Kidney (tissue), 14 donors: ENCODE data around the gene RANBP1. TPM values are rescaled to one million over a fixed set of nuclear protein-coding genes. Genes with fewer than 3 reads are reported as not detected.

Experiments used
- DNase-seq, 5 donors: peaks; one replicate each; pipeline ENCODE4 v3.0.0-alpha.2; 2013 to 2020
- FAIRE-seq: peaks from 2 replicates; lab custom pipeline; 2012; peaks lifted over from hg19 to GRCh38; lab: Jason Lieb, UNC
- H3K27ac ChIP-seq, 2 donors: one replicate each; pipeline ENCODE4 v1.7.0; 2013; ENCODE audit warnings: low read depth in 2 of 2, low read length in 2 of 2, inconsistent platforms in 1 of 2
- H3K27me3 ChIP-seq: one replicate; pipeline ENCODE4 v1.7.1; 2013; ENCODE audit warnings: low read length, inconsistent platforms; ENCODE audit not compliant: control insufficient read depth, insufficient read depth
- H3K36me3 ChIP-seq, 3 donors: one replicate each; pipeline versions ENCODE4 v1.7.0 to v1.7.1; 2013; ENCODE audit warnings: low read length in 3 of 3, control low read depth in 1 of 3, inconsistent platforms in 1 of 3; ENCODE audit not compliant: insufficient read depth in 3 of 3, control insufficient read depth in 2 of 3
- H3K4me1 ChIP-seq, 3 donors: one replicate each; pipeline versions ENCODE4 v1.7.0 to v1.7.1; 2013; ENCODE audit warnings: low read length in 3 of 3, inconsistent platforms in 1 of 3, low read depth in 1 of 3; ENCODE audit not compliant: control insufficient read depth in 2 of 3, insufficient read depth in 2 of 3
- H3K4me3 ChIP-seq, 3 donors: one replicate each; pipeline versions ENCODE4 v1.7.0 to v1.8.1; 2013; ENCODE audit warnings: low read length in 3 of 3, control low read depth in 1 of 3, inconsistent platforms in 1 of 3
- H3K9ac ChIP-seq, 3 donors: one replicate each; pipeline versions ENCODE4 v1.7.0 to v1.7.1; 2013; ENCODE audit warnings: low read length in 3 of 3, control low read depth in 1 of 3, inconsistent platforms in 1 of 3
- H3K9me3 ChIP-seq, 3 donors: one replicate each; pipeline versions ENCODE4 v1.7.0 to v1.7.1; 2013; ENCODE audit warnings: low read length in 3 of 3, control low read depth in 1 of 3, inconsistent platforms in 1 of 3; ENCODE audit not compliant: control insufficient read depth in 2 of 3, insufficient read depth in 1 of 3
- intact Hi-C: fragments of 100-400 bp; cut with DNase I; formaldehyde crosslinking; loops from one replicate; pipeline ENCODE4 v1.11.1; 2022
- polyA plus RNA-seq: library from polyadenylated mRNA; stranded (reverse); fragments of 350-450 nt; fragmentation: Illumina TruSeq; extraction: RNeasy Lipid Tissue Mini Kit (QIAGEN cat#74804); gene quantifications from one replicate; pipeline ENCODE4 v1.2.3, GENCODE V29; 2014; ENCODE audit warnings: low read depth, low replicate concordance; ENCODE audit not compliant: insufficient read depth
- total RNA-seq: library from RNA; stranded (reverse); fragmentation: NEBNext Ultra II Directional; extraction: Animal tissue kit (Norgen Biotek cat#: 25700); gene quantifications from one replicate; pipeline ENCODE4 v1.2.1, GENCODE V29; 2021
- TF ChIP-seq, protein P1 (sequence below): IDR thresholded peaks from 3 replicates; pipeline ENCODE4 v1.5.1; 2012; ENCODE audit warnings: mild to moderate bottlenecking, moderate library complexity, borderline replicate concordance; ENCODE audit not compliant: insufficient read depth; ENCODE audit errors: extremely low read depth
- donor health status: control.
- donor health status: control.
- donor health status: control.
- donor health status: control.
- donor health status: control.
- donor health status: DM: yes; HTN: yes; CAD: no.
- donor health status: Normal renal cell carcinoma (clear cell type).

The RANBP1 gene
- total and polyA plus RNA-seq, 2 donors from 2014 or later = 67.2 to 80.5 TPM

DNA sequence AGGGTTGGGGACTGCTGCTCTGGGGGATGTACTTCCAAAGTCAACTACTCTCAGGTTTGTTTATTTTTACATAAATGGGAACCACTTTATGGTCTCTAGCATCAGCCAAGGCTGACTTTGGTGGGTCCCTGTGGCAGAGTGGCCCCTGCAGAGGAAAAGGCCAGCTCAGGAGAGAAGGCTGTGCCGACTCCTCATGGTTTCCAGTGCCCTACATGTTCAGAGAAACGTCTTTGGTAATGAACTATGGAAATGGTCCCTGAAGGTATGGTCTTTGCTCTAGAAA lies 12.7 kb downstream of the RANBP1 start:
- TF ChIP-seq, protein P1, sequence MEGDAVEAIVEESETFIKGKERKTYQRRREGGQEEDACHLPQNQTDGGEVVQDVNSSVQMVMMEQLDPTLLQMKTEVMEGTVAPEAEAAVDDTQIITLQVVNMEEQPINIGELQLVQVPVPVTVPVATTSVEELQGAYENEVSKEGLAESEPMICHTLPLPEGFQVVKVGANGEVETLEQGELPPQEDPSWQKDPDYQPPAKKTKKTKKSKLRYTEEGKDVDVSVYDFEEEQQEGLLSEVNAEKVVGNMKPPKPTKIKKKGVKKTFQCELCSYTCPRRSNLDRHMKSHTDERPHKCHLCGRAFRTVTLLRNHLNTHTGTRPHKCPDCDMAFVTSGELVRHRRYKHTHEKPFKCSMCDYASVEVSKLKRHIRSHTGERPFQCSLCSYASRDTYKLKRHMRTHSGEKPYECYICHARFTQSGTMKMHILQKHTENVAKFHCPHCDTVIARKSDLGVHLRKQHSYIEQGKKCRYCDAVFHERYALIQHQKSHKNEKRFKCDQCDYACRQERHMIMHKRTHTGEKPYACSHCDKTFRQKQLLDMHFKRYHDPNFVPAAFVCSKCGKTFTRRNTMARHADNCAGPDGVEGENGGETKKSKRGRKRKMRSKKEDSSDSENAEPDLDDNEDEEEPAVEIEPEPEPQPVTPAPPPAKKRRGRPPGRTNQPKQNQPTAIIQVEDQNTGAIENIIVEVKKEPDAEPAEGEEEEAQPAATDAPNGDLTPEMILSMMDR = no peak
- FAIRE-seq (no peak), DNase-seq (no peak)
- H3K9me3 ChIP-seq = no peaks in the 10 kb centered on the region
- no peak overlapping the region for H3K27ac ChIP-seq
- H3K36me3 ChIP-seq = peaks cover 0 to 12% (median 4%) of the 10 kb centered on the region in 3 donors
- H3K4me1 ChIP-seq = peaks cover 0 to 20% (median 0%) of the 10 kb centered on the region in 3 donors
- intact Hi-C loops = no loop called here
- no peak overlapping the region for H3K9ac ChIP-seq
- H3K4me3 ChIP-seq = no peak overlapping the region
- H3K27me3 ChIP-seq = no peaks in the 10 kb centered on the region

DNA sequence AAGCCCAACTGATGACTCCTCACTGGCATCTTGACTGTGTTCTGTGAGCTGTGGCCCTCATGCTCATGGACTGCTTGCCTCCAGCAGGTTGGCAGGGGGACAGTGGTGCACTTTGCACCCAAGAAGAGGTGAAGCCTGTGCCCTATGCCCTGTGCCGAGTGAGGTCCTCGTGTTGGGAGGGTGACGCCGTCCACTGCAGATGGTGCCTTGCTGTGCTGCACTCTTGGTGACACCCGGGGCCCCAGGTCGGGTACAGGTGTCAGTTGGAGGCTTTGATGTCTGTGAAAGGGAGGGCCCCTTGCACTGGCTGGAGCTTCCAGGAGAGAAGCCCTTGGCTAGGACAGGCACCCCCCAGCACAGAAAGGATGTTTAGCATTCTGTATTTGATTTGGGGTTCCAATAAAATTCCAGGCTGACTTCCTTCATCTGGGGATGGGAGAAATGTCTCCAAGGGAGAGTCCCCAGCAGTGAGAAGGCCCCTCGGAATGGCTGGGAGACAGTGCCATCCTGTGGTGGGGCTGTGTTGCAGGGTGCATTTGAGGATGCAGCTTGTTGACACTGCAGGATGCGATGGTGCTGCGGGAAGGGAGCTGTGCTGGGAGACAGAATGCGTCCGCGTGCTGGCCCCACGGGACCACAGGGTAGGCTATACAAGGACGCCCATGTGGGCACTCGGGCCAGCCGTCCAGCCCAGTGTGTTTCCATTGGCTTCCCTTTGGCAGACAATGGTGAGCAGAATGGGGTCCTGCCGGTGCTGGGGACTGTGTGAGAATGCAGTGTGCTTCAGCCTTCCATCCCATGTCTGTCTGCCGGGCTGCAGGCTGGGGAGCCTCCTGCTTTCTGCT lies 13.2 kb downstream of the RANBP1 start:
- H3K4me1 ChIP-seq = peaks cover 0 to 25% (median 0%) of the 10 kb centered on the region in 3 donors
- FAIRE-seq (no peak), DNase-seq (no peak)
- no peaks in the 10 kb centered on the region for H3K9me3 ChIP-seq
- intact Hi-C loops = no loop called here
- no peaks in the 10 kb centered on the region for H3K27me3 ChIP-seq
- no peak overlapping the region for H3K4me3 ChIP-seq
- H3K27ac ChIP-seq = no peak overlapping the region
- H3K36me3 ChIP-seq = peaks cover 0 to 8% (median 4%) of the 10 kb centered on the region in 3 donors
- TF ChIP-seq, protein P1 = peak; percentile 28
- H3K9ac ChIP-seq = no peak overlapping the region

DNA sequence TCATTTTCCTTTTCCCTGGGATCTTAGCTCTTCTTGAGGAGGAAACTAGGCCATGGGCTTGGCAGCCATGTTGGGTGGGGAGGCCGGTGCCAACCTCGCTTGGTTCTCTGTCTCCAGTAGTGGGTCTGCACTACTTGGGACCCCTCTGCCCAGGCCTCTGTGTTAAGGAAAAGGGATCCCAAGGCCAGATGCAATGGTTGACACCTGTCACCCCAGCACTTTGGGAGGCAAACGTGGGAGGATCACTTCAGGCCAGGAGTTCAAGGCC lies 13.8 kb downstream of the RANBP1 start:
- FAIRE-seq (no peak), DNase-seq (no peak)
- Histone ChIP-seq H3K27ac (no peak overlapping the region), H3K4me1 (peaks cover 0 to 30% (median 0%) of the 10 kb centered on the region in 3 donors), H3K9me3 (no peaks in the 10 kb centered on the region), H3K9ac (no peak overlapping the region), H3K4me3 (no peak overlapping the region), H3K27me3 (no peaks in the 10 kb centered on the region), H3K36me3 (peaks cover 0 to 8% (median 4%) of the 10 kb centered on the region in 3 donors)
- TF ChIP-seq, protein P1 = no peak
- intact Hi-C loops = no loop called here

DNA sequence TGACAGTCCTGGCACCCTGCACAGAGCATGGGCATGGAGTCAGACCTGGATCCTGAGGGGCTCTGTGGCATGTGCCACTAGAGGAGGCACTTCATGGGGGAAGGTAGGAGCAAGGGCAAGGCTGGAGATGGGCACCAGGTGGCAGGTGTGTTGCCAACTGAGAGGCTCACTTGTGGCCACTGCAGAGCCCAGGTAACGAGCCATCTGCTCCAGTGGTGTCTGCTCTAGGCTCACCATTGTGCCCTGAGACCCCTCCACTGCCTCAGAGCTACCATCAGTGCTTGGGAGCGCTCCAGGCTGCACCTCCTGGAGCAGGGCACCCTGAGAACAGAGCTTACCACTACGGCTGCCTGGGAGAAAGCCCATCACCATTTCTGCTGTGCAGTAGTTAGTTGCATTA lies 14.4 kb downstream of the RANBP1 start:
- Histone ChIP-seq H3K9ac (no peak overlapping the region), H3K4me3 (no peak overlapping the region)
- intact Hi-C loops = no loop called here

More for the DNA sequence above, 14.4 kb downstream of the RANBP1 start:
- DNase-seq (no peak), FAIRE-seq (no peak)
- Histone ChIP-seq H3K27ac (no peak overlapping the region), H3K9me3 (no peaks in the 10 kb centered on the region), H3K4me1 (peaks cover 0 to 31% (median 3%) of the 10 kb centered on the region in 3 donors), H3K27me3 (no peaks in the 10 kb centered on the region), H3K36me3 (peaks cover 0 to 8% (median 4%) of the 10 kb centered on the region in 3 donors)
- TF ChIP-seq, protein P1 = no peak
